ENCODE data around the gene CCDC57. TPM values are rescaled to one million over a fixed set of nuclear protein-coding genes. Genes with fewer than 3 reads are reported as not detected.

CCDC57 gene
- polyA plus RNA-seq, 1 donor: 45.6 TPM

Other genes starting within 250 kb of the CCDC57 start
- gene ASPSCR1, start 235.2 kb downstream of the CCDC57 start, polyA plus RNA-seq: 24.9 TPM
- gene CENPX, start 190.0 kb downstream of the CCDC57 start, polyA plus RNA-seq: 48.0 TPM
- gene LRRC45, start 189.5 kb downstream of the CCDC57 start, polyA plus RNA-seq: 14.4 TPM
- 10.1 TPM for gene RAC3, start 181.2 kb downstream of the CCDC57 start, polyA plus RNA-seq
- gene DCXR, start 175.1 kb downstream of the CCDC57 start, polyA plus RNA-seq: 44.1 TPM
- gene RFNG, start 161.0 kb downstream of the CCDC57 start, polyA plus RNA-seq: 42.1 TPM
- 97.1 TPM for gene GPS1, start 160.9 kb downstream of the CCDC57 start, polyA plus RNA-seq
- 90.4 TPM for gene DUS1L, start 147.0 kb downstream of the CCDC57 start, polyA plus RNA-seq
- gene FASN, start 114.6 kb downstream of the CCDC57 start, polyA plus RNA-seq: 34.7 TPM
- 19.5 TPM for gene SLC16A3, start 16.2 kb upstream of the CCDC57 start, polyA plus RNA-seq
- 147 TPM for gene CSNK1D, start 60.9 kb upstream of the CCDC57 start, polyA plus RNA-seq
- 8.6 TPM for gene CD7, start 104.8 kb upstream of the CCDC57 start, polyA plus RNA-seq
- gene SECTM1, start 120.9 kb upstream of the CCDC57 start, polyA plus RNA-seq: 16.1 TPM
- gene TEX19, start 146.4 kb upstream of the CCDC57 start, polyA plus RNA-seq: not detected
- 0.04 TPM for gene UTS2R, start 158.9 kb upstream of the CCDC57 start, polyA plus RNA-seq
- 50.4 TPM for gene HEXD, start 205.5 kb upstream of the CCDC57 start, polyA plus RNA-seq
- 20.9 TPM for gene OGFOD3, start 205.7 kb upstream of the CCDC57 start, polyA plus RNA-seq
- 60.4 TPM for gene CYBC1, start 237.9 kb upstream of the CCDC57 start, polyA plus RNA-seq
- gene NARF, start 245.9 kb upstream of the CCDC57 start, polyA plus RNA-seq: 44.1 TPM

All from large intestine (tissue), 1 donor.